Stimulated activated naive B cell treated with anti-CD40 and anti-IgM and Interleukin-4, amounts not matched to agents 10 μg/mL and 1 μg/mL and 100 μg/mL, for 72 hours (primary cell): ENCODE data around the gene IKZF4.
"Not testable (repeated sequence)": the region's sequence is repeated elsewhere in the genome, so short reads cannot be mapped to it uniquely, and the experiment has no call there.

Experiments
- ATAC-seq, 2 donors: fragments of 150-1000 bp; cut with Tn5 transposase; replicated peaks; 2 replicates each; pipeline ENCODE4 v1.10.0; 2021; ENCODE audit warnings: moderate library complexity in 1 of 2
- DNase-seq: peaks from one replicate; pipeline ENCODE4 v3.0.0; 2021
- H3K27ac Mint-ChIP-seq: one replicate; pipeline ENCODE4 v1.8.0; 2022; ENCODE audit warnings: mild to moderate bottlenecking, mixed read lengths
- H3K27me3 Mint-ChIP-seq, 2 donors: one replicate each; pipeline ENCODE4 v1.8.0; 2022; ENCODE audit warnings: mixed read lengths in 2 of 2
- H3K36me3 Mint-ChIP-seq, 2 donors: one replicate each; pipeline ENCODE4 v1.8.0; 2022; ENCODE audit warnings: mixed read lengths in 2 of 2, mild to moderate bottlenecking in 1 of 2
- H3K4me1 Mint-ChIP-seq, 2 donors: one replicate each; pipeline ENCODE4 v1.8.0; 2022; ENCODE audit warnings: mixed read lengths in 2 of 2, mild to moderate bottlenecking in 1 of 2
- H3K4me3 Mint-ChIP-seq, 2 donors: one replicate each; pipeline ENCODE4 v1.8.0; 2022; ENCODE audit warnings: mild to moderate bottlenecking in 2 of 2, mixed read lengths in 2 of 2, moderate library complexity in 1 of 2
- H3K9me3 Mint-ChIP-seq, 2 donors: one replicate each; pipeline ENCODE4 v1.8.0; 2022; ENCODE audit warnings: mixed read lengths in 2 of 2, mild to moderate bottlenecking in 1 of 2

Gene IKZF4

DNA sequence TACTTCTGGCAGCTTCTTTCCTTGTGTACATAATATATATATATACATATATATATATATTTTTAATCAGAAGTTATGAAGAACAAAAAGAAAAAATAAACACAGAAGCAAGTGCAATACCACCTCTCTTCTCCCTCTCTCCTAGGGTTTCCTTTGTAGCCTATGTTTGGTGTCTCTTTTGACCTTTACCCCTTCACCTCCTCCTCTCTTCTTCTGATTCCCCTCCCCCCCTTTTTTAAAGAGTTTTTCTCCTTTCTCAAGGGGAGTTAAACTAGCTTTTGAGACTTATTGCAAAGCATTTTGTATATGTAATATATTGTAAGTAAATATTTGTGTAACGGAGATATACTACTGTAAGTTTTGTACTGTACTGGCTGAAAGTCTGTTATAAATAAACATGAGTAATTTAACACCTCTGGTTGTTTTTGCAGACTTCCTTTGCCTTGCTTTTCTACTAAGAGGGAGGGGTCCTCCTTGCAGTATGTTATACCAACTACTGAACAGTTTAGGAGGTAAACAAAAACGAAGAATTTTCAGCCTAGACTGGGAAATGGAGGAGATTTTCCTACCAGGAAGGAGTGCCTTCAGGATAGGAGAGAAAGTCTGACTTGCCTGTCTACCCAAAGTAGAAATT is 17.3 kb downstream of the IKZF4 start:
- no peak for ATAC-seq
- peaks cover 7% of the 10 kb centered on the region in 2 donors for H3K4me1 Mint-ChIP-seq
- peaks cover 17 to 37% of the 10 kb centered on the region in 2 donors for H3K36me3 Mint-ChIP-seq
- H3K9me3 Mint-ChIP-seq: no peaks in the 10 kb centered on the region
- no peaks in the 10 kb centered on the region for H3K27me3 Mint-ChIP-seq
- H3K4me3 Mint-ChIP-seq: no peak overlapping the region
- DNase-seq: no peak
- no peak overlapping the region for H3K27ac Mint-ChIP-seq

DNA sequence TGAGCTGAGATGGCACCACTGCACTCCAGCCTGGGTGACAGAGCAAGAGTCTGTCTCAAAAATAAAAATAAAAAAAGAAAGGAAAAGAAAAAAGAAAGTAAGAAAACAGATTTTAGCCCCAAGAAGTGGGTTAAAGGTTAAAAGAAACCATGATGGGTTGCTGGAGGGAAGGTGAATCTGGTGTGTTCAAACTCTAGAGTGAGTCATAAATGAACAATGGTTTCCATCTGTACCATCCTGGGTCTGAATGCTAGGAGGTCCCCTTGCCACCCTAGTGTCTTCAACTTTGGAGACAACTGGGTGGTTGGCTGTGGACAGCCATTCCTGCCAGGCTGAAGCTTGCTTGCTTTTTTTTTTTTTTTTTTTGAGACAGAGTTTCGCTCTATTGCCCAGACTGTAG is 19.3 kb downstream of the IKZF4 start:
- no peak for ATAC-seq
- H3K4me1 Mint-ChIP-seq: peaks cover 13 to 17% of the 10 kb centered on the region in 2 donors
- no peak overlapping the region for H3K27ac Mint-ChIP-seq
- H3K4me3 Mint-ChIP-seq: no peak overlapping the region
- DNase-seq: no peak
- no peaks in the 10 kb centered on the region for H3K27me3 Mint-ChIP-seq
- H3K9me3 Mint-ChIP-seq: no peaks in the 10 kb centered on the region
- peaks cover 27 to 37% of the 10 kb centered on the region in 2 donors for H3K36me3 Mint-ChIP-seq

DNA sequence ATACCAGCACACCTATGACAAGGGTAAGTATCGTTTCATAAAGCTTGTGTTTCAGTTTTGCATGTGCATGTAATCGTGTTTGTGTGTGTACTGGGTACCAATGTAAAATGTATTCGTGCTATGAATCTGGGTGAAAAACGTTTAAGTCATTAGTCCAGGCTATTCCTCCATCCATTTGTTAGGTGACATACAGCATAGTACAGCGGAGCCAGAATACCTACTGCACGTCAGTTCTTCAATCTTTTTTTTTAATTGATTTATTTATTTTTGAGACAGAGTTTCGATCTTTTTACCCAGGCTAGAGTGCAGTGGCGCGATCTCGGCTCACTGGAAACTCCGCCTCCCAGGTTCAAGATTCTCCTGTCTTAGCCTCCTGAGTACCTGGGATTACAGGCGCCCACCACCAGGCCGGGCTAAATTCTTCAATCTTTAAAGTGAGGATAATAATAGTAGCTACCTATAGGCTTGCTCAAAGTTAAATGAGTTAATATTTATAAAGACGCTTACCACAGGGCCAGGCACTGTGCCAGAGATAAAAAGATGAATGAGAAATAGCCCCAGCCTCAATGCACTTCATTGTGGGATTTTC is 20.2 kb downstream of the IKZF4 start:
- Mint-ChIP-seq H3K27me3 (no peaks in the 10 kb centered on the region), H3K4me1 (peaks cover 14 to 19% of the 10 kb centered on the region in 2 donors), H3K27ac (peak overlapping the region; percentile 90), H3K36me3 (peaks cover 24 to 33% of the 10 kb centered on the region in 2 donors), H3K9me3 (no peaks in the 10 kb centered on the region), H3K4me3 (peak overlapping the region; percentile 92 to 94)
- no peak for DNase-seq
- ATAC-seq: peak; percentile 3 to 12

DNA sequence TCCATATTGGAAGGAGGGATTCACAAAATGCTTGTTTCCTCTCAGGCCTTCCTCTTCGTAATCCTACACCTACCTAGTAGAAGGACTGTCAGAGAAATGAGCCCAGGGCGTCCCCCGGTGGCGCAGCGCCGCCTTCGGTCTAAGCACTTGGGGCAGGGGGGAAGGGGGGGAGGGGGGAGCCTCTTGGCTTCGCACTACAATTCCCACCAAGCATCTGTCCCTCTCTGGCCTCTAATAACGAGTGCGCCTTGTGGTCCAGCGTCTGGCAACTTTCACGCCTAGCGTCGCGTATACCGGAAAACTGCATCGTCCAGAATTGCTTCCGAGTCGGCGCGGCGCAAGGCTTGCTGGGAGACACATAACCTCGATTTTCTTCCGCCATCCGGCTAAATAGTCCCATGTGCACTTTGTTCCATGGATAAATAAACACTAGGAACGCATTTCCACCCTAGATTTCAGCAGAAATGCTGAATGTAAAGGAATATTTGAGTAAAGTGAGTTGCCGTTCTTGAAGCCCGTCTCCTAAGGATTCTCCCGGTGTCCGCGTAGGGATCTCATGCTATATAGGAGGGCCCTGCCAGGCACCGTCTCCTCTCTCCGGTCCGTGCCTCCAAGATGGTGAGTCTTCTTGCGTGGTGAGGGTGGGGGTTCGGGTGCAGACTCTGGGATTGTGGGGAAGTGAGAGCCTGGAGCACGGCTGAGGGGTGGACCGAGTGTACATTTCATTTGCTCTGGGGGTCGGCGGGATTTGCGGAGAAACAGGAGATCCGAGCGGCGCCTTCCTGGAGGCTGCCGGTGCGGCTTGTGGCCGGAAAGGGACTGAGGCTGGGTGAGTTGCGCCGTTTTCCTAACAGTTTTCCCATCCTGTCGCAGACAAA is 20.9 kb downstream of the IKZF4 start, which contains the start of gene RPS26:
Gene RPS26 (plus strand): TSS at position 367 of the 878 bp plus-strand sequence. CDS start 249 bp downstream, at position 616.
- H3K27me3 Mint-ChIP-seq: no peaks in the 10 kb centered on the region
- peak; percentile 95 for DNase-seq
- peak within 1 kb of the TSS; percentile 92 to 94 for H3K4me3 Mint-ChIP-seq
- peaks cover 26 to 36% of the 10 kb centered on the region in 2 donors for H3K36me3 Mint-ChIP-seq
- peak; percentile 95 to 96 for ATAC-seq
- peak within 1 kb of the TSS; percentile 98 for H3K27ac Mint-ChIP-seq
- H3K4me1 Mint-ChIP-seq: peaks cover 19 to 26% of the 10 kb centered on the region in 2 donors
- H3K9me3 Mint-ChIP-seq: no peaks in the 10 kb centered on the region

DNA sequence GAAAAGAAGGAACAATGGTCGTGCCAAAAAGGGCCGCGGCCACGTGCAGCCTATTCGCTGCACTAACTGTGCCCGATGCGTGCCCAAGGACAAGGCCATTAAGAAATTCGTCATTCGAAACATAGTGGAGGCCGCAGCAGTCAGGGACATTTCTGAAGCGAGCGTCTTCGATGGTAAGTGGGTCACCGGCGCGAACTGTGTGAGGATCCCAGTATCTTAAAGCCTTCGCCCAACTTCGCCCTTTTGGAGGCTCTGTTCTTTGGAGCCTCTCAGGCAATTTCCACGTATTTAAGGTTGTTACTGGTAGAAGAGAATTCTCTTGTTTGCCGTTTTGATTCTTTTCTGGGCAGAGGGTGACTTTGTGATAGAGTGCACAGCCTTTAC is 21.6 kb downstream of the IKZF4 start:
- not testable (repeated sequence) for H3K27me3 Mint-ChIP-seq, H3K9me3 Mint-ChIP-seq, DNase-seq, ATAC-seq
- peaks cover 19 to 28% of the 10 kb centered on the region in 2 donors for H3K4me1 Mint-ChIP-seq
- H3K4me3 Mint-ChIP-seq: peak overlapping the region; percentile 92 to 94
- peaks cover 24 to 38% of the 10 kb centered on the region in 2 donors for H3K36me3 Mint-ChIP-seq
- H3K27ac Mint-ChIP-seq: peak overlapping the region; percentile 98

DNA sequence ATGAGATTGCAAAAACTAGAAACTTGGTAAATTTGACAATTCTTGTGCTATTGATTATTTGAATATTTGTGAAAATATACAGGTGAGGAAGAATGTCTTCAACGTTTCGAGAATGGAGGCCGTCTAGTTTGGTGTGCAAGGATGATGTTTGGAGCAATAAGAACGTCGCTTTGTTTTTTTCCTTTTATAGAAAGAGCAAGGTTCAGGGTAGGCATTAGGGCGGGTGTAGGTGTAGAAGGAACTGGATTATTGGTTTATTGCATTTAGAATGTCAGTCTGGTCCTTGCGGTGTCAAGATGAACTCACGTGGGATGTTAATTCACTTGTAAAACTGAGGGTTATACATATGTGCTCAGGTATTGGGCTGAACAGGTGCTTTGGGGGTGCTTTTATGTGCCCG is 22.0 kb downstream of the IKZF4 start:
- ATAC-seq (no peak), DNase-seq (no peak)
- Mint-ChIP-seq H3K4me3 (peak overlapping the region; percentile 92 to 94), H3K27ac (peak overlapping the region; percentile 98), H3K36me3 (peaks cover 24 to 38% of the 10 kb centered on the region in 2 donors), H3K9me3 (no peaks in the 10 kb centered on the region), H3K4me1 (peaks cover 19 to 28% of the 10 kb centered on the region in 2 donors), H3K27me3 (no peaks in the 10 kb centered on the region)

DNA sequence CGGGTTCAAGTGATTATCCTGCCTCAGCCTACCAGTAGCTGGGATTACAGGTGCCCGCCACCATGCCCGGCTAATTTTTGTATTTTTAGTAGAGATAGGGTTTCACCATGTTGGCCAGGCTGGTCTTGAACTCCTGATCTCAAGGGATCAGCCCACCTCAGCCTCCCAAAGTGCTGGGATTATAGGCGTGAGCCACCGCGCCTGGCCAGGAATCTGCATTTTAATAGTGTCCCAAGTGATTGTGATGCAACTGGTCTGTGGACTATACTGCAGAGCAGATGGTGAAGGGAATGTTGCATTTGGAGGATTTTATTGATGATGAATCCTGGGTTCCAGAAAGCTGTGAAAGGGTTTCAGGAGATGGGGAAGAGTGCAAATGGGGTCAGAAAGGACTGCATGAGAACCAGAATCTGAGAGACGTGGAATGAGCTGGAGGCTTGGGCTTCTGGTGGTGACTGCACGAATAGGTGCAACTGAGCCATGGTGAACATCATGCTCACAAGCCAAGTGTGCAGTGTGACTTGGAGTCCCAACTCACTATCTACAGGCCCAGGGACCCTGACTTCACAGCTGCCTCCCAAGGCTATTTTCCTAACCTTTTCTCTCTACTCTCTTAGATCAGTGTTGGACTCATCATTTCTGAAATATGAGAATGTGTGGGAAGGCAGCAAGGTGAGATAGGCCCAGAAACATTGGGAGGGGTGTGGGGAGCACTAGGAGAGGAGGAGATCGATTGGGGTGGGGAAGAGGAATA is 25.4 kb downstream of the IKZF4 start:
- Mint-ChIP-seq H3K4me1 (peaks cover 20 to 28% of the 10 kb centered on the region in 2 donors), H3K27me3 (no peaks in the 10 kb centered on the region), H3K9me3 (no peaks in the 10 kb centered on the region), H3K36me3 (peaks cover 24 to 42% of the 10 kb centered on the region in 2 donors), H3K4me3 (no peak overlapping the region), H3K27ac (peak overlapping the region; percentile 4)
- ATAC-seq (no peak), DNase-seq (no peak)

DNA sequence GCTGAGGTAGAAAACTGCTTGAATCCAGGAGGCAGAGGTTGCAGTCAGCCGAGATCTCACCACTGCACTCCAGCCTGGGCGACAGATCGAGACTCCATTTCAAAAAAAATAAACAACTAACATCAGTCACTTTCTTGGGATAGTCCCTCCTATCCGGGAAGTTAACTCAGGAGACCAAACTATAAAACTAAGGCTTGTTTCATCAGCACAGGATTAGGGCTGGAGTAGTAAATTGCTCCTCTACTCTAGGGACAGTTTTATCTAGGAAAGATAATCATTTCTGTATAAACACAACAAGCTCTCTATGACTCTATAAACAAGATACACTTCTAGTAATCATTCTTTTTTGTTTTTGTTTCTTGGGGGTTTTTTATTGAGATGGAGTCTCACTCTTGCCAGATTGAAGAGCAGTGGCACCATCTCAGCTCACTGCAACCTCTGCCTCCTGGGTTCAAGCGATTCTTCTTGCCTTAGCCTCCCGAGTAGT is 32.6 kb downstream of the IKZF4 start:
- Mint-ChIP-seq H3K4me3 (no peak overlapping the region), H3K27me3 (peaks cover 5% of the 10 kb centered on the region in 2 donors), H3K4me1 (no peaks in the 10 kb centered on the region), H3K36me3 (no peaks in the 10 kb centered on the region), H3K9me3 (no peaks in the 10 kb centered on the region), H3K27ac (no peak overlapping the region)
- DNase-seq: no peak
- ATAC-seq: no peak

DNA sequence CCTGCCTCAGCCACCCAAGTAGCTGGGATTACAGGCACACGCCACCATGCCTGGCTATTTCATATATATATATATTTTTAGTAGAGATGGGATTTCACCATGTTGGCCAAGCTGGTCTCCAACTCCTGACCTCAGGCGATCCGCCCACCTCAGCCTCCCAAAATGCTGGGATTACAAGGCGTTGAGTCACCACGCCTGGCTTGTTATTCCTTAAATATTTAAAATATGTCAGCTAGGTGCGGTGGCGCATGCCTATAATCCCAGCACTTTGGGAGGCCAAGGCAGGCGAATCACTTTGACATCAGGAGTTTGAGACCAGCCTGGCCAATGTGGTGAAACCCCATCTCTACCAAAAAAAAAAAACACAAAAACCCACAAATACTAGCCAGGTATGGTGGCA is 39.1 kb downstream of the IKZF4 start:
- H3K4me1 Mint-ChIP-seq, H3K9me3 Mint-ChIP-seq, H3K27ac Mint-ChIP-seq, ATAC-seq, H3K4me3 Mint-ChIP-seq, DNase-seq, H3K36me3 Mint-ChIP-seq: not testable (repeated sequence)
- H3K27me3 Mint-ChIP-seq: peaks cover 7 to 15% of the 10 kb centered on the region in 2 donors

DNA sequence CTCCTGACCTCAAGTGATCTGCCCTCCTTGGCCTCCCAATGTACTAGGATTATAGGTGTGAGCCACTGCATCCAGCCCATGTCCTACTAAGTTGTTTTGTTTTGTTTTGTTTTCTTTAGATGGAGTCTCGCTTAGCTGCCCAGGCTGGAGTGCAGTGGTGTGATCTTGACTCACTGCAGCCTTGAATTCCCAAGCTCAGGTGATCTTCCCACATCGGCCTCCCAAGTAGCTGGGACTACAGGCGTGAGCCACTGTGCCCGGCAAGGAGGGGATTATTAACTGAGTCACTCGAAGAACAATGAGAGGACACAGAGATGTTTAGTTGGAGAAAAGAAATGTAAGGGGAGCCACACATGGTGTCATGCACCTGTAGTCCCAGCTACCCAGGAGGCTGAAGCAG is 41.1 kb downstream of the IKZF4 start:
- Mint-ChIP-seq H3K27ac (no peak overlapping the region), H3K27me3 (peaks cover 7 to 15% of the 10 kb centered on the region in 2 donors), H3K36me3 (no peaks in the 10 kb centered on the region), H3K4me3 (no peak overlapping the region), H3K4me1 (no peaks in the 10 kb centered on the region), H3K9me3 (no peaks in the 10 kb centered on the region)
- no peak for ATAC-seq
- DNase-seq: no peak

DNA sequence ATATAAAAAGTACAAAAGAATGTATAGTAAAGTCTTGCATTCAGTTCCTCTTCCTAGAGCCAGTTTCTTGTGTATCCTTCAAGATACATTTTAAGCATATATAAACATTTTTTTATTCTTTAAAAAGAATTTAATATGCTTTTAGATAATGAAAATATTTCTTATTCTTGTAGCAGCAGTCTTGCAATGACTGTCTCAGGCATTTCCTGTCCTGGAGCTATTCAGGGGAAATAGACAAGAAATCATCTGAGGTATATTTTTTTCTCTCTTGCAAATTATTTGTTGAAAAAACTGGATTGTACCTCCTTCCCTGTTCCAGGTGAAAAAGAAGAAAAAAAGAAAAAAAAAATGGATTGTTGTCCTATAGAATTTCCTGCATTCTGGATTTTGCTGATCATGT is 42.2 kb downstream of the IKZF4 start:
- no peak for DNase-seq
- no peaks in the 10 kb centered on the region for H3K4me1 Mint-ChIP-seq
- H3K27me3 Mint-ChIP-seq: peaks cover 7 to 15% of the 10 kb centered on the region in 2 donors
- no peak for ATAC-seq
- H3K9me3 Mint-ChIP-seq: no peaks in the 10 kb centered on the region
- H3K27ac Mint-ChIP-seq: no peak overlapping the region
- no peak overlapping the region for H3K4me3 Mint-ChIP-seq
- H3K36me3 Mint-ChIP-seq: no peaks in the 10 kb centered on the region

DNA sequence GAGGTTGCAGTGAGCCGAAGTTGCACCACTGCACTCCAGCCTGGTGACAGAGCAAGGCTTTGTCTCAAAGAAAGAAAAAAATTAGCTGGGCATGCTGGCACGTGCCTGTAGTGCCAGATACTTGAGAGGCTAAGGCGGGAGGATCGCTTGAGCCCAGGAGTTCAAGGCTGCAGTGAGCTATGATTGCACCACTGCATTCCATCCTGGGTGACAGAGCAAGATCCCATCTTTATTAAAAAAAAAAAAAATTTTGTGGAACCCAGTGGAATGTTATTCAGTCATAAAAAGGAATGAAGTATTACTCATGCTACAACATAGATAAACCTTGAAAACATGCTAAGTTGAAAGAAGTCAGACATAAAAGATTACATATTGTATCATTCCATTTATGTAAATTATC is 50.8 kb downstream of the IKZF4 start:
- ATAC-seq: no peak
- H3K9me3 Mint-ChIP-seq: no peaks in the 10 kb centered on the region
- H3K4me3 Mint-ChIP-seq: no peak overlapping the region
- H3K4me1 Mint-ChIP-seq: no peaks in the 10 kb centered on the region
- peaks cover 5 to 6% of the 10 kb centered on the region in 2 donors for H3K27me3 Mint-ChIP-seq
- no peaks in the 10 kb centered on the region for H3K36me3 Mint-ChIP-seq
- DNase-seq: no peak
- no peak overlapping the region for H3K27ac Mint-ChIP-seq

DNA sequence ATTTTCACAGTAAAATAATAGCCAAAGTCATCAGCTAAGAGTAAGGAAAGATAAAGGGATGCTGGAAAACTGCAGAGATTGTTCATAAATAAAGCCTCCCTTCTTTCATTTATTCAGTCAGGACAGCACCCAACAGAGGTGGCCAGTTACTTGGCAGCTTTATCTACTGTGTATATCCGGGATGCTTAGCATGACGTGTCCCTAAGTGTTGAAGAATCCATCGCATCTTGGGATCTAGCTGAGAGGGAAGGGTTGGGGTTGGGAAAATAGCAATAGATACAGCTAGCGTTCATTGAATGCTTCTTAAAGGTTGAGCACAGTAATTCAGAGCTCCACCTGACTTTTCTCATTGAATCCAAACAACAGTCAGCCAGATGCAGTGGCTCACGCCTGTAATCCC is 53.6 kb downstream of the IKZF4 start:
- peaks cover 1 to 8% of the 10 kb centered on the region in 2 donors for H3K4me1 Mint-ChIP-seq
- DNase-seq (no peak), ATAC-seq (no peak)
- H3K9me3 Mint-ChIP-seq: no peaks in the 10 kb centered on the region
- H3K27ac Mint-ChIP-seq: no peak overlapping the region
- no peaks in the 10 kb centered on the region for H3K36me3 Mint-ChIP-seq
- peaks cover 5 to 14% of the 10 kb centered on the region in 2 donors for H3K27me3 Mint-ChIP-seq
- no peak overlapping the region for H3K4me3 Mint-ChIP-seq

DNA sequence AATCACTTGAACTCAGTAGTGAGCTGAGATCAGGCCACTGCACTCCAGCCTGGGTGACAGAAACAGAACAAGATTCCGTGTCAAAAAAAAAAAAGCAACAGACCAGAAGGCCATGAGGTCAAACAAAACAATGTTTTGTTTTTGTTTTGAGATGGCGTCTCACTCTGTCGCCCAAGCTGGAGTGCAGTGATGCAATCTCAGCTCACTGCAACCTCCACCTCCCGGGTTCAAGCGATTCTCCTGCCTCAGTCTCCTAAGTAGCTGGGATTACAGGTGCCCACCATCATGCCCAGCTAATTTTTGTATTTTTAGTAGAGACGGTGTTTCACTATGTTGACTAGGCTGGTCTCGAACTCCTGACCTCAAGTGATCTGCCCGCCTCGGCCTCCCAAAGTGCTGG is 57.1 kb downstream of the IKZF4 start:
- H3K4me1 Mint-ChIP-seq: peaks cover 7 to 18% of the 10 kb centered on the region in 2 donors
- H3K36me3 Mint-ChIP-seq, H3K4me3 Mint-ChIP-seq, H3K9me3 Mint-ChIP-seq, ATAC-seq, DNase-seq: not testable (repeated sequence)
- peak overlapping the region; percentile 56 for H3K27ac Mint-ChIP-seq
- H3K27me3 Mint-ChIP-seq: peaks cover 22 to 43% of the 10 kb centered on the region in 2 donors
